Liver (tissue), 9 donors: Measurements from ENCODE around the gene PARVB. TPM values are rescaled to one million over a fixed set of nuclear protein-coding genes. Genes with fewer than 3 reads are reported as not detected.

Source experiments
- DNase-seq: peaks from one replicate; pipeline ENCODE4 v3.0.0-alpha.2; 2017; ENCODE audit warnings: low spot score
- H3K27ac ChIP-seq, 2 donors: one replicate each; pipeline ENCODE4 v1.7.0; 2013; ENCODE audit warnings: inconsistent platforms in 2 of 2, low read length in 2 of 2, control low read depth in 1 of 2, low read depth in 1 of 2, mild to moderate bottlenecking in 1 of 2
- H3K27me3 ChIP-seq, 4 donors: one replicate each; pipeline versions ENCODE4 v1.6.1 to v1.7.0; 2013; ENCODE audit warnings: low read length in 3 of 4, inconsistent platforms in 1 of 4, mild to moderate bottlenecking in 1 of 4, moderate library complexity in 1 of 4; ENCODE audit not compliant: control insufficient read depth in 4 of 4, insufficient read depth in 4 of 4
- H3K36me3 ChIP-seq, 4 donors: one replicate each; pipeline versions ENCODE4 v1.6.1 to v1.7.0; 2013; ENCODE audit warnings: low read length in 3 of 4, mild to moderate bottlenecking in 3 of 4, low read depth in 1 of 4, moderate library complexity in 1 of 4; ENCODE audit not compliant: control insufficient read depth in 4 of 4, insufficient read depth in 3 of 4
- H3K4me1 ChIP-seq, 4 donors: one replicate each; pipeline versions ENCODE4 v1.6.1 to v1.7.0; 2013; ENCODE audit warnings: low read length in 3 of 4, mild to moderate bottlenecking in 3 of 4, moderate library complexity in 1 of 4; ENCODE audit not compliant: control insufficient read depth in 4 of 4, insufficient read depth in 4 of 4
- H3K4me3 ChIP-seq, 3 donors: one replicate each; pipeline versions ENCODE4 v1.6.1 to v1.7.0; 2013; ENCODE audit warnings: low read length in 3 of 3, control low read depth in 1 of 3, low read depth in 1 of 3, mild to moderate bottlenecking in 1 of 3
- H3K9ac ChIP-seq, 2 donors: one replicate each; pipeline ENCODE4 v1.7.0; 2013; ENCODE audit warnings: low read length in 2 of 2, mild to moderate bottlenecking in 2 of 2, moderate library complexity in 2 of 2, control low read depth in 1 of 2, low read depth in 1 of 2
- H3K9me3 ChIP-seq, 4 donors: one replicate each; pipeline versions ENCODE4 v1.6.1 to v1.7.0; 2013; ENCODE audit warnings: low read length in 3 of 4; ENCODE audit not compliant: control insufficient read depth in 4 of 4
- EGR1 ChIP-seq, 2 donors: IDR thresholded peaks; 2 replicates each; pipeline ENCODE4 v1.6.1; 2016 to 2018; ENCODE audit warnings: antibody characterized with exemption in 2 of 2, low read depth in 2 of 2
- FOXA1 ChIP-seq: IDR thresholded peaks from 2 replicates; pipeline ENCODE4 v1.6.1; 2016; ENCODE audit warnings: antibody characterized with exemption
- FOXA2 ChIP-seq: IDR thresholded peaks from 2 replicates; pipeline ENCODE4 v1.6.1; 2016; ENCODE audit warnings: antibody characterized with exemption
- GABPA ChIP-seq, 2 donors: IDR thresholded peaks in 1 of 2; conservative IDR thresholded peaks in 1 of 2; 2 replicates each; pipeline ENCODE4 v1.6.1; 2016; ENCODE audit warnings: antibody characterized with exemption in 2 of 2, mild to moderate bottlenecking in 1 of 2, moderate library complexity in 1 of 2
- HNF4A ChIP-seq, 2 donors: conservative IDR thresholded peaks; 2 replicates each; pipeline ENCODE4 v1.6.1; 2016; ENCODE audit warnings: antibody characterized with exemption in 2 of 2, mild to moderate bottlenecking in 2 of 2
- HNF4G ChIP-seq: IDR thresholded peaks from 2 replicates; pipeline ENCODE4 v1.6.1; 2016; ENCODE audit warnings: antibody characterized with exemption
- JUND ChIP-seq, 2 donors: IDR thresholded peaks; 2 replicates each; pipeline ENCODE4 v1.6.1; 2016; ENCODE audit warnings: antibody characterized with exemption in 2 of 2
- NR2F2 ChIP-seq: IDR thresholded peaks from 2 replicates; pipeline ENCODE4 v1.6.1; 2016; ENCODE audit warnings: antibody characterized with exemption
- RAD21 ChIP-seq, 2 donors: IDR thresholded peaks; 2 replicates each; pipeline ENCODE4 v1.6.1; 2016; ENCODE audit warnings: antibody characterized with exemption in 2 of 2, mild to moderate bottlenecking in 2 of 2
- RXRA ChIP-seq, 2 donors: IDR thresholded peaks; 2 replicates each; pipeline ENCODE4 v1.6.1; 2017 to 2018; ENCODE audit warnings: antibody characterized with exemption in 2 of 2, mild to moderate bottlenecking in 1 of 2
- SP1 ChIP-seq: IDR thresholded peaks from 2 replicates; pipeline ENCODE4 v1.6.1; 2018; ENCODE audit warnings: antibody characterized with exemption, mild to moderate bottlenecking
- TAF1 ChIP-seq: conservative IDR thresholded peaks from 2 replicates; pipeline ENCODE4 v1.6.1; 2016; ENCODE audit warnings: antibody characterized with exemption, mild to moderate bottlenecking
- YY1 ChIP-seq: IDR thresholded peaks from 2 replicates; pipeline ENCODE4 v1.6.1; 2016; ENCODE audit warnings: antibody characterized with exemption, mild to moderate bottlenecking
- WGBS: extraction: QIAGEN DNeasy Blood & Tissue Kit; methylation state at CpG from one replicate; pipeline ENCODE4 v1.1.7; 2013; 5-methylcytosine and 5-hydroxymethylcytosine counted together
- polyA plus RNA-seq, 2 donors: library from polyadenylated mRNA; stranded (reverse) in 1 of 2; unstranded in 1 of 2; fragments of 200-250 nt in 1 of 2; fragments of >200 nt in 1 of 2; fragmentation: Nextera tagmentation in 1 of 2; extraction: Ambion mirVana in 1 of 2; gene quantifications; one replicate each; pipeline versions ENCODE4 v1.2.1 to v1.2.3, GENCODE V29; 2013 to 2015
- total RNA-seq, 2 donors: library from RNA; depleted of rRNA; stranded (reverse); fragments of >200 nt; gene quantifications; one replicate each; pipeline ENCODE4 v1.2.3, GENCODE V29; 2014
- TF ChIP-seq, protein P1 (sequence below): IDR thresholded peaks from 2 replicates; pipeline ENCODE4 v1.6.1; 2016; ENCODE audit warnings: antibody characterized with exemption
- TF ChIP-seq, protein P2 (sequence below): fragments of 150-350 bp; IDR thresholded peaks from 2 replicates; pipeline ENCODE4 v1.5.1; 2017; ENCODE audit warnings: improper control_type of control experiment, low read depth, low read length; ENCODE audit not compliant: missing input control
- TF ChIP-seq, protein P3 (sequence below): IDR thresholded peaks from 2 replicates; pipeline ENCODE4 v1.6.1; 2016; ENCODE audit warnings: antibody characterized with exemption, mild to moderate bottlenecking
- TF ChIP-seq, protein P4 (sequence below): IDR thresholded peaks from 2 replicates; pipeline ENCODE4 v1.6.1; 2016; ENCODE audit warnings: antibody characterized with exemption
- TF ChIP-seq, protein P5 (sequence below): IDR thresholded peaks from 2 replicates; pipeline ENCODE4 v1.6.1; 2016; ENCODE audit warnings: antibody characterized with exemption
- donor health status: healthy.
- donor health status: healthy.
- donor health status: healthy.
- donor health status: healthy.
- donor health status: healthy.

The PARVB gene
- total and polyA plus RNA-seq, 4 donors: 3.2 to 55.5 (median 17.7) TPM

DNA sequence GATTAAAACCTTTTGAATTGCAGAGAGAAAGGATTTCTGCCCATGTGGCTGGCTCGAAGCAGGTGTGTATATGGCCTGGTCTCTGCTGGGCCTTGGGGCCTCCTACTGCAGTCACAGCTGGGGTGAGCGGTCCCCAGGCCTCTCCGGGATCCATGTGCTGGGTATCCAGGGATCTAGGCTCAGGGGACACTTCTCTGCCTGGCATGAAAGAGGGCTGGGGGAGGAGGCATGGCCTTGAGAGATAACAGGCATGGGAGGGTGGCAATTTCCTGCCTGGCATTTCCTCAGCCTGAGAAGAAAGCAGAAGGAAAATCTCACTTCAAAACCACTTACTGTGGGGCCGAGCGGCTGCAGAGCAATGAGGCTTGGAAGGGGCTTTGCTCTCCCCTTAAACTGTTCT is 136.3 kb downstream of the PARVB start:
- Histone ChIP-seq H3K36me3 (peaks cover 0 to 3% (median 0%) of the 10 kb centered on the region in 4 donors), H3K27ac (no peak overlapping the region), H3K27me3 (no peaks in the 10 kb centered on the region), H3K4me1 (no peaks in the 10 kb centered on the region), H3K4me3 (no peak overlapping the region), H3K9me3 (no peaks in the 10 kb centered on the region), H3K9ac (no peak overlapping the region)
- 82% methylated on average over 5 of the region's 5 CpGs for WGBS
- no peak for DNase-seq
- TF ChIP-seq HNF4G (no peak), JUND (IDR thresholded peaks at IDR 0.05) (no peak), NR2F2 (no peak), RAD21 (IDR thresholded peaks at IDR 0.05) (no peak), FOXA1 (no peak), GABPA (IDR thresholded peaks at IDR 0.05 in 1 of 2, conservative IDR thresholded peaks at IDR 0.05 in 1 of 2) (no peak), EGR1 (IDR thresholded peaks at IDR 0.05; ENCODE audit: low read depth in 2 of 2) (no peak), SP1 (no peak), HNF4A (conservative IDR thresholded peaks at IDR 0.05) (no peak), RXRA (IDR thresholded peaks at IDR 0.05) (no peak), TAF1 (no peak), FOXA2 (no peak), YY1 (no peak)
- TF ChIP-seq, protein P1, sequence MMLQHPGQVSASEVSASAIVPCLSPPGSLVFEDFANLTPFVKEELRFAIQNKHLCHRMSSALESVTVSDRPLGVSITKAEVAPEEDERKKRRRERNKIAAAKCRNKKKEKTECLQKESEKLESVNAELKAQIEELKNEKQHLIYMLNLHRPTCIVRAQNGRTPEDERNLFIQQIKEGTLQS: no peak
- TF ChIP-seq, protein P2, sequence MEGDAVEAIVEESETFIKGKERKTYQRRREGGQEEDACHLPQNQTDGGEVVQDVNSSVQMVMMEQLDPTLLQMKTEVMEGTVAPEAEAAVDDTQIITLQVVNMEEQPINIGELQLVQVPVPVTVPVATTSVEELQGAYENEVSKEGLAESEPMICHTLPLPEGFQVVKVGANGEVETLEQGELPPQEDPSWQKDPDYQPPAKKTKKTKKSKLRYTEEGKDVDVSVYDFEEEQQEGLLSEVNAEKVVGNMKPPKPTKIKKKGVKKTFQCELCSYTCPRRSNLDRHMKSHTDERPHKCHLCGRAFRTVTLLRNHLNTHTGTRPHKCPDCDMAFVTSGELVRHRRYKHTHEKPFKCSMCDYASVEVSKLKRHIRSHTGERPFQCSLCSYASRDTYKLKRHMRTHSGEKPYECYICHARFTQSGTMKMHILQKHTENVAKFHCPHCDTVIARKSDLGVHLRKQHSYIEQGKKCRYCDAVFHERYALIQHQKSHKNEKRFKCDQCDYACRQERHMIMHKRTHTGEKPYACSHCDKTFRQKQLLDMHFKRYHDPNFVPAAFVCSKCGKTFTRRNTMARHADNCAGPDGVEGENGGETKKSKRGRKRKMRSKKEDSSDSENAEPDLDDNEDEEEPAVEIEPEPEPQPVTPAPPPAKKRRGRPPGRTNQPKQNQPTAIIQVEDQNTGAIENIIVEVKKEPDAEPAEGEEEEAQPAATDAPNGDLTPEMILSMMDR: no peak
- TF ChIP-seq, protein P3, sequence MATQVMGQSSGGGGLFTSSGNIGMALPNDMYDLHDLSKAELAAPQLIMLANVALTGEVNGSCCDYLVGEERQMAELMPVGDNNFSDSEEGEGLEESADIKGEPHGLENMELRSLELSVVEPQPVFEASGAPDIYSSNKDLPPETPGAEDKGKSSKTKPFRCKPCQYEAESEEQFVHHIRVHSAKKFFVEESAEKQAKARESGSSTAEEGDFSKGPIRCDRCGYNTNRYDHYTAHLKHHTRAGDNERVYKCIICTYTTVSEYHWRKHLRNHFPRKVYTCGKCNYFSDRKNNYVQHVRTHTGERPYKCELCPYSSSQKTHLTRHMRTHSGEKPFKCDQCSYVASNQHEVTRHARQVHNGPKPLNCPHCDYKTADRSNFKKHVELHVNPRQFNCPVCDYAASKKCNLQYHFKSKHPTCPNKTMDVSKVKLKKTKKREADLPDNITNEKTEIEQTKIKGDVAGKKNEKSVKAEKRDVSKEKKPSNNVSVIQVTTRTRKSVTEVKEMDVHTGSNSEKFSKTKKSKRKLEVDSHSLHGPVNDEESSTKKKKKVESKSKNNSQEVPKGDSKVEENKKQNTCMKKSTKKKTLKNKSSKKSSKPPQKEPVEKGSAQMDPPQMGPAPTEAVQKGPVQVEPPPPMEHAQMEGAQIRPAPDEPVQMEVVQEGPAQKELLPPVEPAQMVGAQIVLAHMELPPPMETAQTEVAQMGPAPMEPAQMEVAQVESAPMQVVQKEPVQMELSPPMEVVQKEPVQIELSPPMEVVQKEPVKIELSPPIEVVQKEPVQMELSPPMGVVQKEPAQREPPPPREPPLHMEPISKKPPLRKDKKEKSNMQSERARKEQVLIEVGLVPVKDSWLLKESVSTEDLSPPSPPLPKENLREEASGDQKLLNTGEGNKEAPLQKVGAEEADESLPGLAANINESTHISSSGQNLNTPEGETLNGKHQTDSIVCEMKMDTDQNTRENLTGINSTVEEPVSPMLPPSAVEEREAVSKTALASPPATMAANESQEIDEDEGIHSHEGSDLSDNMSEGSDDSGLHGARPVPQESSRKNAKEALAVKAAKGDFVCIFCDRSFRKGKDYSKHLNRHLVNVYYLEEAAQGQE: no peak
- TF ChIP-seq, protein P4, sequence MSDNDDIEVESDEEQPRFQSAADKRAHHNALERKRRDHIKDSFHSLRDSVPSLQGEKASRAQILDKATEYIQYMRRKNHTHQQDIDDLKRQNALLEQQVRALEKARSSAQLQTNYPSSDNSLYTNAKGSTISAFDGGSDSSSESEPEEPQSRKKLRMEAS: no peak
- TF ChIP-seq, protein P5, sequence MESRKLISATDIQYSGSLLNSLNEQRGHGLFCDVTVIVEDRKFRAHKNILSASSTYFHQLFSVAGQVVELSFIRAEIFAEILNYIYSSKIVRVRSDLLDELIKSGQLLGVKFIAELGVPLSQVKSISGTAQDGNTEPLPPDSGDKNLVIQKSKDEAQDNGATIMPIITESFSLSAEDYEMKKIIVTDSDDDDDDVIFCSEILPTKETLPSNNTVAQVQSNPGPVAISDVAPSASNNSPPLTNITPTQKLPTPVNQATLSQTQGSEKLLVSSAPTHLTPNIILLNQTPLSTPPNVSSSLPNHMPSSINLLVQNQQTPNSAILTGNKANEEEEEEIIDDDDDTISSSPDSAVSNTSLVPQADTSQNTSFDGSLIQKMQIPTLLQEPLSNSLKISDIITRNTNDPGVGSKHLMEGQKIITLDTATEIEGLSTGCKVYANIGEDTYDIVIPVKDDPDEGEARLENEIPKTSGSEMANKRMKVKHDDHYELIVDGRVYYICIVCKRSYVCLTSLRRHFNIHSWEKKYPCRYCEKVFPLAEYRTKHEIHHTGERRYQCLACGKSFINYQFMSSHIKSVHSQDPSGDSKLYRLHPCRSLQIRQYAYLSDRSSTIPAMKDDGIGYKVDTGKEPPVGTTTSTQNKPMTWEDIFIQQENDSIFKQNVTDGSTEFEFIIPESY: no peak
